K562 treated with DMSO at 1 percent for 24 hours (cell line): ENCODE data around the gene TCF23. TPM values are rescaled to one million over a fixed set of nuclear protein-coding genes. Genes with fewer than 3 reads are reported as not detected.

ENCODE experiments used
- total RNA-seq: library from RNA; unstranded; fragments of 300-600 nt; gene quantifications from 2 replicates; pipeline ENCODE4 v1.2.3, GENCODE V29; 2022; ENCODE audit warnings: low read depth; ENCODE audit not compliant: insufficient read depth

Gene TCF23
- total RNA-seq, result not detected in 2 replicates

GRCh38 chr2:27148801-27149439 is at the start of gene TCF23:
TCF23 (plus strand) TSS chr2:27149004; CDS start chr2:27149134, 130 bp downstream.

GRCh38 chr2:27118525-27119329 is 30.1 kb upstream of the TCF23 start, which contains the start of gene CGREF1:
CGREF1 (minus strand) TSS chr2:27119128; CDS start chr2:27104366, 14,762 bp downstream.

GRCh38 chr2:27123302-27124150 is 25.3 kb upstream of the TCF23 start, which contains the start of gene ABHD1:
ABHD1 (plus strand) TSS chr2:27123815; CDS start chr2:27123949, 134 bp downstream.

GRCh38 chr2:27133905-27134780 is 14.7 kb upstream of the TCF23 start, which contains the start of gene PREB:
PREB (minus strand) TSS chr2:27134636; CDS start chr2:27134421, 215 bp downstream.

DNA sequence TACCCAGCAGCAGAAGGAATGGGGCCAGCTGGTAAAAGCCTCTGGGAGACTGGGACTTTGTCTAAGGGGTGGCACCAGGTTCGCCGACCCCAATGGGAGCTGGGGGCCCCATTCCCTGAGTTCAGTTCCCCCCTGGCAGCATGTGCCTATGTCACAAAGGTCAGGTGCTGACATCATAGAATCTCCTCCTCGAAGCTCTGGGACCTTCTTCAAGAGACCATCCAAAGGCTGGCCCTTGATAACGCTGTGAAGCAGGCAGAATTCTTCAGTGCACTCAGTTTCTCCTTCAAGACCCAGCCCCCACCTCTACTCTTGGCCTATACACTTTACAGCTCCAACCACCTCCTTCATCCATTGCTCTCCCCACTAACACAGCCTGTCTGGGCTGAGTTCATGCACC is 9.5 kb upstream of the TCF23 start, which contains the start of gene PRR30:
Gene PRR30 (minus strand): TSS at position 101 of the 400 bp plus-strand sequence. CDS start 1,081 bp downstream, outside the sequence.

Other genes starting within 250 kb of the TCF23 start
- 56.8 and 61.9 TPM in 2 replicates for gene MAPRE3, start 178.4 kb upstream of the TCF23 start, total RNA-seq
- 113 and 117 TPM in 2 replicates for gene TMEM214, start 116.0 kb upstream of the TCF23 start, total RNA-seq
- 39.3 and 43.3 TPM in 2 replicates for gene AGBL5, start 97.3 kb upstream of the TCF23 start, total RNA-seq
- gene OST4, start 77.3 kb upstream of the TCF23 start, total RNA-seq, result 226 and 237 TPM in 2 replicates
- 4.9 and 5.4 TPM in 2 replicates for gene EMILIN1, start 70.4 kb upstream of the TCF23 start, total RNA-seq
- 18.6 and 18.8 TPM in 2 replicates for gene KHK, start 62.2 kb upstream of the TCF23 start, total RNA-seq
- 0.29 and 0.39 TPM in 2 replicates for gene CGREF1, start 29.9 kb upstream of the TCF23 start, total RNA-seq
- 0.23 and 0.66 TPM in 2 replicates for gene ABHD1, start 25.2 kb upstream of the TCF23 start, total RNA-seq
- gene PREB, start 14.4 kb upstream of the TCF23 start, total RNA-seq, result 102 and 109 TPM in 2 replicates
- not detected in 2 replicates for gene PRR30, start 9.6 kb upstream of the TCF23 start, total RNA-seq
- gene ATRAID, start 63.0 kb downstream of the TCF23 start, total RNA-seq, result 99.2 and 103 TPM in 2 replicates
- gene SLC5A6, start 63.3 kb downstream of the TCF23 start, total RNA-seq, result 34.1 and 34.6 TPM in 2 replicates
- 45.7 and 49.5 TPM in 2 replicates for gene CAD, start 68.4 kb downstream of the TCF23 start, total RNA-seq
- gene SLC30A3, start 114.0 kb downstream of the TCF23 start, total RNA-seq, result 2.3 and 2.8 TPM in 2 replicates
- gene DNAJC5G, start 126.4 kb downstream of the TCF23 start, total RNA-seq, result 0.30 TPM in 1 of 2 replicates, not detected in the other
- not detected in 2 replicates for gene TRIM54, start 133.4 kb downstream of the TCF23 start, total RNA-seq
- gene UCN, start 159.4 kb downstream of the TCF23 start, total RNA-seq, result 5.5 and 11.2 TPM in 2 replicates
- 64.7 and 77.2 TPM in 2 replicates for gene MPV17, start 174.1 kb downstream of the TCF23 start, total RNA-seq
- gene GTF3C2, start 207.8 kb downstream of the TCF23 start, total RNA-seq, result 48.9 and 53.5 TPM in 2 replicates
- gene EIF2B4, start 221.3 kb downstream of the TCF23 start, total RNA-seq, result 60.9 and 61.9 TPM in 2 replicates
- gene SNX17, start 221.6 kb downstream of the TCF23 start, total RNA-seq, result 89.8 and 91.5 TPM in 2 replicates
- gene ZNF513, start 231.7 kb downstream of the TCF23 start, total RNA-seq, result 16.2 and 19.4 TPM in 2 replicates